ENCODE results near the gene AGRN.

- no peak for TF ChIP-seq POLR2AphosphoS5 (IDR thresholded peaks at IDR 0.05)
- TF ChIP-seq CTCF (IDR thresholded peaks at IDR 0.05), result no peak
Observed at GRCh38 chr1:1067860-1068516, 48.1 kb downstream of the AGRN start.

Data from esophagus muscularis mucosa (tissue), 3 donors.